OCI-LY7 (cell line): Measurements from ENCODE around the gene CCNB1. TPM values are rescaled to one million over a fixed set of nuclear protein-coding genes. Genes with fewer than 3 reads are reported as not detected.

Experiments
- BruUV-seq: library from RNA; stranded (reverse); fragments of 400-500 nt; replicated peaks from 2 replicates; lab custom pipeline; 2021; lab: Mats Ljungman, UMichigan
- CTCF ChIA-PET: fragments of 300-600 bp; sonication (Branson Sonifier 250); formaldehyde crosslinking; loops from one replicate; lab custom pipeline; 2022; ENCODE audit warnings: antibody characterized with exemption; ENCODE audit not compliant: unreplicated experiment; lab: Charles Lee
- POLR2A ChIA-PET: fragments of 300-600 bp; sonication (Branson Sonifier 250); formaldehyde crosslinking; loops from one replicate; lab custom pipeline; 2022; ENCODE audit warnings: antibody characterized with exemption; lab: Charles Lee
- DNase-seq: peaks from one replicate; pipeline ENCODE4 v3.0.0-alpha.2; 2015; ENCODE audit warnings: low spot score
- H2AFZ ChIP-seq: fragments of 200-600 bp; sonication (generic), shearing (Covaris generic); 2 replicates; pipeline ENCODE4 v1.6.1; 2014; ENCODE audit warnings: mild to moderate bottlenecking, antibody characterized with exemption, low read length, moderate library complexity
- H3K27ac ChIP-seq: fragments of 200-600 bp; sonication (generic); 2 replicates; pipeline ENCODE4 v1.5.1; 2014; ENCODE audit warnings: mixed run types, low read depth, mild to moderate bottlenecking, moderate library complexity, low read length, inconsistent platforms; ENCODE audit not compliant: poor library complexity, severe bottlenecking
- H3K36me3 ChIP-seq: fragments of 200-600 bp; sonication (generic); 2 replicates; pipeline ENCODE4 v1.6.1; 2014; ENCODE audit warnings: mild to moderate bottlenecking, antibody characterized with exemption, low read length, moderate library complexity, mixed read lengths; ENCODE audit not compliant: insufficient read depth
- H3K4me1 ChIP-seq: fragments of 200-600 bp; sonication (generic); 2 replicates; pipeline ENCODE4 v1.5.1; 2014; ENCODE audit warnings: mild to moderate bottlenecking, low read length; ENCODE audit not compliant: insufficient read depth, poor library complexity, severe bottlenecking
- H3K4me2 ChIP-seq: fragments of 200-600 bp; sonication (generic); 2 replicates; pipeline ENCODE4 v1.6.1; 2014; ENCODE audit warnings: mild to moderate bottlenecking, low read length
- H3K4me3 ChIP-seq: fragments of 200-600 bp; sonication (generic); 2 replicates; pipeline ENCODE4 v1.5.1; 2014; ENCODE audit warnings: mild to moderate bottlenecking, low read depth, low read length; ENCODE audit not compliant: poor library complexity, severe bottlenecking
- H3K79me2 ChIP-seq: fragments of 200-600 bp; sonication (generic); 2 replicates; pipeline ENCODE4 v1.6.1; 2016; ENCODE audit warnings: low read depth, mild to moderate bottlenecking, low read length, moderate library complexity, mixed read lengths; ENCODE audit not compliant: insufficient read depth
- H3K9me2 ChIP-seq: fragments of 200-600 bp; sonication (generic); 2 replicates; pipeline ENCODE4 v1.6.1; 2016; ENCODE audit warnings: mild to moderate bottlenecking, low read length, mixed read lengths; ENCODE audit not compliant: insufficient read depth
- H3K9me3 ChIP-seq: fragments of 200-600 bp; sonication (generic); 2 replicates; pipeline ENCODE4 v1.6.1; 2014; ENCODE audit warnings: mild to moderate bottlenecking, mixed run types, low read length, mixed read lengths
- H4K20me1 ChIP-seq: fragments of 200-600 bp; sonication (generic); 2 replicates; pipeline ENCODE4 v1.6.1; 2014; ENCODE audit warnings: mild to moderate bottlenecking, antibody characterized with exemption, low read length, moderate library complexity, mixed read lengths; ENCODE audit not compliant: insufficient read depth
- EZH2phosphoT487 ChIP-seq: fragments of 200-600 bp; sonication (generic); IDR thresholded peaks from 2 replicates; pipeline ENCODE4 v1.6.1; 2018; ENCODE audit warnings: low read depth, borderline replicate concordance, mild to moderate bottlenecking, mixed run types, antibody characterized with exemption, low read length, moderate library complexity, mixed read lengths
- intact Hi-C: fragments of 100-400 bp; cut with micrococcal nuclease; formaldehyde crosslinking; loops from one replicate; pipeline ENCODE4 v1.10.0; 2022; ENCODE audit not compliant: unreplicated experiment
- small RNA-seq: library from RNA; depleted of rRNA; stranded (forward); fragments of <200 nt; gene quantifications from one replicate; pipeline ENCODE3, GENCODE V24; 2014
- total RNA-seq, 2 experiments: library from RNA; depleted of rRNA in 1 of 2; stranded (reverse); fragments of >200 nt in 1 of 2; shearing (Covaris generic) in 1 of 2; gene quantifications; 2 replicates each; pipeline ENCODE4 v1.2.3, GENCODE V29; 2014 to 2022
- TF ChIP-seq, protein P1 (sequence below): fragments of 200-600 bp; sonication (generic); conservative IDR thresholded peaks from 2 replicates; pipeline ENCODE4 v1.5.1; 2014; ENCODE audit warnings: mild to moderate bottlenecking, antibody characterized with exemption, low read length, moderate library complexity, mixed read lengths

Gene CCNB1
- total RNA-seq, 2 experiments from 2014 or later: 206 to 274 TPM

DNA sequence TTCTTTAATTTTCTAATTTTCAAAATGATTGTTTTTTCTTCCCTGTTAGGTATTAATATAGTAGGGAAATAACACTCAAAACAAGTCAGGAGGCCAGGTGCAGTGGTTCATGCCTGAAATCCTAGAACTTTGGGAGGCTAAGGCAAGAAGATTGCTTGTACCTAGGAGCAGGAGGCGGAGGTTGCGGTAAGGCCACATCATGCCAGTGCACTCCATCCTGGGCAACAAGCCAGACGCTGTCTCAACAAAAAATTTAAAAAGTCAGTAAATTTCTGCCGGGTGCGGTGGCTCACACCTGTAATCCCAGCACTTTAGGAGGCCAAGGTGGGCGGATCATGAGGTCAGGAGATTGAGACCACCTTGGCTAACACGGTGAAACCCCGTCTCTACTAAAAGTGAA, 57.6 kb downstream of the CCNB1 start:
- Histone ChIP-seq H3K9me2 (no peaks in the 10 kb centered on the region), H3K79me2 (peaks cover 7% of the 10 kb centered on the region; the same call in 1 of the 2 replicates), H3K9me3 (no peaks in the 10 kb centered on the region), H2AFZ (no peak overlapping the region), H4K20me1 (no peaks in the 10 kb centered on the region), H3K4me3 (no peak overlapping the region), H3K36me3 (peaks cover 38% of the 10 kb centered on the region), H3K27ac (no peak overlapping the region), H3K4me2 (no peak overlapping the region), H3K4me1 (peaks cover under 1% of the 10 kb centered on the region)
- CTCF ChIA-PET: no interaction called here
- intact Hi-C loops: no loop called here
- TF ChIP-seq, protein P1, sequence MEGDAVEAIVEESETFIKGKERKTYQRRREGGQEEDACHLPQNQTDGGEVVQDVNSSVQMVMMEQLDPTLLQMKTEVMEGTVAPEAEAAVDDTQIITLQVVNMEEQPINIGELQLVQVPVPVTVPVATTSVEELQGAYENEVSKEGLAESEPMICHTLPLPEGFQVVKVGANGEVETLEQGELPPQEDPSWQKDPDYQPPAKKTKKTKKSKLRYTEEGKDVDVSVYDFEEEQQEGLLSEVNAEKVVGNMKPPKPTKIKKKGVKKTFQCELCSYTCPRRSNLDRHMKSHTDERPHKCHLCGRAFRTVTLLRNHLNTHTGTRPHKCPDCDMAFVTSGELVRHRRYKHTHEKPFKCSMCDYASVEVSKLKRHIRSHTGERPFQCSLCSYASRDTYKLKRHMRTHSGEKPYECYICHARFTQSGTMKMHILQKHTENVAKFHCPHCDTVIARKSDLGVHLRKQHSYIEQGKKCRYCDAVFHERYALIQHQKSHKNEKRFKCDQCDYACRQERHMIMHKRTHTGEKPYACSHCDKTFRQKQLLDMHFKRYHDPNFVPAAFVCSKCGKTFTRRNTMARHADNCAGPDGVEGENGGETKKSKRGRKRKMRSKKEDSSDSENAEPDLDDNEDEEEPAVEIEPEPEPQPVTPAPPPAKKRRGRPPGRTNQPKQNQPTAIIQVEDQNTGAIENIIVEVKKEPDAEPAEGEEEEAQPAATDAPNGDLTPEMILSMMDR: no peak
- TF ChIP-seq EZH2phosphoT487: no peak
- DNase-seq: no peak
- BruUV-seq: no TSS peak
- POLR2A ChIA-PET: no interaction called here

- no peak for TF ChIP-seq EZH2phosphoT487
- TF ChIP-seq, protein P1: no peak
- Histone ChIP-seq H4K20me1 (no peaks in the 10 kb centered on the region), H2AFZ (no peak overlapping the region), H3K4me3 (no peak overlapping the region), H3K9me3 (no peaks in the 10 kb centered on the region), H3K36me3 (peaks cover 39% of the 10 kb centered on the region), H3K27ac (no peak overlapping the region), H3K79me2 (no peaks in the 10 kb centered on the region), H3K4me1 (no peaks in the 10 kb centered on the region), H3K9me2 (no peaks in the 10 kb centered on the region), H3K4me2 (no peak overlapping the region)
- ChIA-PET CTCF (no interaction called here), POLR2A (no interaction called here)
- intact Hi-C loops: no loop called here
- BruUV-seq: no TSS peak
- DNase-seq: no peak
Measured at GRCh38 chr5:69225860-69226259, 58.9 kb downstream of the CCNB1 start.

Small RNA genes within 50 kb of the gene (small RNA-seq; reads per million reads assigned to genes)
- not detected for gene SNORA50D

Other genes with a start within 250 kb of the CCNB1 start
- gene SLC30A5, start 73.1 kb upstream of the CCNB1 start, total RNA-seq (2014; rRNA removed; shearing (Covaris generic)): 30.2 and 47.5 TPM in 2 replicates
- 39.0 and 42.6 TPM in 2 replicates for gene SLC30A5, start 73.1 kb upstream of the CCNB1 start, total RNA-seq (2022)
- gene CENPH, start 22.4 kb downstream of the CCNB1 start, total RNA-seq (2014; rRNA removed; shearing (Covaris generic)): 85.7 and 86.1 TPM in 2 replicates
- gene CENPH, start 22.4 kb downstream of the CCNB1 start, total RNA-seq (2022): 105 and 126 TPM in 2 replicates
- 18.4 and 31.7 TPM in 2 replicates for gene CDK7, start 67.7 kb downstream of the CCNB1 start, total RNA-seq (2014; rRNA removed; shearing (Covaris generic))
- 22.5 and 33.1 TPM in 2 replicates for gene CDK7, start 67.7 kb downstream of the CCNB1 start, total RNA-seq (2022)
- gene CCDC125, start 165.7 kb downstream of the CCNB1 start, total RNA-seq (2014; rRNA removed; shearing (Covaris generic)): 3.8 and 4.8 TPM in 2 replicates
- gene CCDC125, start 165.7 kb downstream of the CCNB1 start, total RNA-seq (2022): 8.5 and 10.0 TPM in 2 replicates
- 54.9 and 91.8 TPM in 2 replicates for gene AK6, start 202.4 kb downstream of the CCNB1 start, total RNA-seq (2014; rRNA removed; shearing (Covaris generic))
- 85.4 and 85.7 TPM in 2 replicates for gene AK6, start 202.4 kb downstream of the CCNB1 start, total RNA-seq (2022)
- gene TAF9, start 202.4 kb downstream of the CCNB1 start, total RNA-seq (2014; rRNA removed; shearing (Covaris generic)): 113 TPM in 2 replicates
- gene TAF9, start 202.4 kb downstream of the CCNB1 start, total RNA-seq (2022): 101 and 126 TPM in 2 replicates
- 41.6 and 64.1 TPM in 2 replicates for gene RAD17, start 202.7 kb downstream of the CCNB1 start, total RNA-seq (2014; rRNA removed; shearing (Covaris generic))
- 79.1 and 96.8 TPM in 2 replicates for gene RAD17, start 202.7 kb downstream of the CCNB1 start, total RNA-seq (2022)
- 0.57 and 0.82 TPM in 2 replicates for gene MARVELD2, start 248.0 kb downstream of the CCNB1 start, total RNA-seq (2014; rRNA removed; shearing (Covaris generic))
- gene MARVELD2, start 248.0 kb downstream of the CCNB1 start, total RNA-seq (2022): 1.2 and 2.0 TPM in 2 replicates